Pancreas (tissue), 10 donors: ENCODE results near the gene CCHCR1. TPM values are rescaled to one million over a fixed set of nuclear protein-coding genes. Genes with fewer than 3 reads are reported as not detected.
A peak's percentile ranks its signal among the peaks of the same experiment; 100 is the strongest.
"Not testable (repeated sequence)": the region's sequence is repeated elsewhere in the genome, so short reads cannot be mapped to it uniquely, and the experiment has no call there.

Experiments used
- ATAC-seq, 4 donors: fragments of 200-7000 bp; cut with Tn5 transposase; one replicate each; pipeline versions ENCODE4 v1.8.0 to v1.9.1; 2020; ENCODE audit warnings: mild to moderate bottlenecking in 4 of 4, moderate library complexity in 4 of 4
- DNase-seq, 6 donors: peaks; one replicate each; pipeline ENCODE4 v3.0.0-alpha.2; 2020
- FAIRE-seq: peaks from 2 replicates; lab custom pipeline; 2012; peaks lifted over from hg19 to GRCh38; lab: Jason Lieb, UNC
- H3K27ac ChIP-seq, 4 donors: fragments of 200-600 bp; sonication (generic); 1 replicate in 3 of 4; 2 replicates in 1 of 4; pipeline versions ENCODE4 v1.5.0 to v1.8.0; 2020
- H3K27me3 ChIP-seq, 4 donors: fragments of 200-600 bp; one replicate each; pipeline ENCODE4 v1.8.0; 2021
- H3K36me3 ChIP-seq, 3 donors: fragments of 200-600 bp; sonication (generic) in 1 of 3; one replicate each; pipeline versions ENCODE4 v1.5.0 to v1.8.0; 2020 to 2021
- H3K4me1 ChIP-seq, 3 donors: fragments of 200-600 bp; one replicate each; pipeline ENCODE4 v1.8.0; 2021
- H3K4me3 ChIP-seq, 4 donors: fragments of 200-600 bp; sonication (generic) in 2 of 4; one replicate each; pipeline versions ENCODE4 v1.5.0 to v1.8.0; 2020 to 2021
- H3K9me3 ChIP-seq, 4 donors: fragments of 200-600 bp; one replicate each; pipeline ENCODE4 v1.8.0; 2021
- WGBS, 2 donors: extraction: QIAGEN DNeasy Blood & Tissue Kit; methylation state at CpG; one replicate each; pipeline ENCODE4 v1.1.7; 2013; 5-methylcytosine and 5-hydroxymethylcytosine counted together
- intact Hi-C, 3 donors: fragments of 100-400 bp; cut with DNase I; formaldehyde crosslinking; loops; one replicate each; pipeline versions ENCODE4 v1.11.1 to v1.14.2; 2022
- polyA plus RNA-seq, 2 donors: library from polyadenylated mRNA; stranded (reverse); fragments of 200-250 nt; gene quantifications; one replicate each; pipeline ENCODE4 v1.2.3, GENCODE V29; 2013
- total RNA-seq, 6 donors: library from RNA; stranded (reverse); fragmentation: NEBNext Ultra II Directional in 4 of 6; extraction: Animal tissue kit (Norgen Biotek cat#: 25700) in 4 of 6; gene quantifications; one replicate each; pipeline versions ENCODE4 v1.2.1 to v1.2.4, GENCODE V29; 2021 to 2023
- TF ChIP-seq, protein P1 (sequence below), 4 donors: fragments of 200-600 bp; sonication (generic) in 3 of 4; IDR thresholded peaks; one replicate each; pipeline versions ENCODE4 v1.5.0 to v1.8.0; 2021; ENCODE audit warnings: antibody characterized with exemption in 4 of 4
- donor health status: healthy with polysubstance abuse.
- donor health status: DM: no; HTN: no; CAD: no; lungs with moderate emphysema.
- donor health status: DM: no; HTN: no; CAD: no.
- donor health status: control.
- donor health status: control.
- donor health status: Bipolar disorder and iron deficiency.
- donor health status: DM: yes; HTN: yes; CAD: no.
- donor health status: DM: no; HTN: no; CAD: no.
- donor health status: DM: no; HTN: no; CAD: no.
- donor health status: DM: yes; HTN: yes; CAD: no.

CCHCR1 gene
- total and polyA plus RNA-seq, 8 donors: 6.7 to 27.0 (median 15.6) TPM

DNA sequence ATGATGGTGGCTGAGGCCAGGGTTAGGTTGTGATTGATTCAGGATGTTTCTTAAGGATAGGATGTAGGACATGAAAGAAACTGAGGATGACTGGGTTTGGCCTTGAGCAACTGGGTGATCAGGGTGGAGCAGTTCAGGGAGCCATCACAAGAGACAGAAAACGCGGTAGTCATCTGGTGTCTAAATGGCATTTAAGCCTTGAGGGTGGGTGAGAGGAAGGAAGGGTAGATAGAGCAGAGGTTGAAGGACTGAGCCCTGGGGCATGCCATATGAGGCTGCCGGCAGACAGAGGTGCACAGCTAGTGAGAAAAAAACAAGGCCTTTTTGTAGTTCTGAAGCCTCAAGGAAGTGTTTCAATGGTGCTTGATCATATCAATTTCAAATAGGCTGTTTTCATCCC, 11.0 kb upstream of the CCHCR1 start:
- DNase-seq (peak in 1 of 6 donors; percentile 9), FAIRE-seq (no peak), ATAC-seq (no peak)
- H3K9me3 ChIP-seq: no peaks in the 10 kb centered on the region
- H3K36me3 ChIP-seq: peaks cover 0 to 6% (median 0%) of the 10 kb centered on the region in 3 donors
- WGBS, 2 donors: 82 to 88% methylated on average over 3 of the region's 3 CpGs
- no peak overlapping the region for H3K4me3 ChIP-seq
- H3K4me1 ChIP-seq: no peaks in the 10 kb centered on the region
- TF ChIP-seq, protein P1, sequence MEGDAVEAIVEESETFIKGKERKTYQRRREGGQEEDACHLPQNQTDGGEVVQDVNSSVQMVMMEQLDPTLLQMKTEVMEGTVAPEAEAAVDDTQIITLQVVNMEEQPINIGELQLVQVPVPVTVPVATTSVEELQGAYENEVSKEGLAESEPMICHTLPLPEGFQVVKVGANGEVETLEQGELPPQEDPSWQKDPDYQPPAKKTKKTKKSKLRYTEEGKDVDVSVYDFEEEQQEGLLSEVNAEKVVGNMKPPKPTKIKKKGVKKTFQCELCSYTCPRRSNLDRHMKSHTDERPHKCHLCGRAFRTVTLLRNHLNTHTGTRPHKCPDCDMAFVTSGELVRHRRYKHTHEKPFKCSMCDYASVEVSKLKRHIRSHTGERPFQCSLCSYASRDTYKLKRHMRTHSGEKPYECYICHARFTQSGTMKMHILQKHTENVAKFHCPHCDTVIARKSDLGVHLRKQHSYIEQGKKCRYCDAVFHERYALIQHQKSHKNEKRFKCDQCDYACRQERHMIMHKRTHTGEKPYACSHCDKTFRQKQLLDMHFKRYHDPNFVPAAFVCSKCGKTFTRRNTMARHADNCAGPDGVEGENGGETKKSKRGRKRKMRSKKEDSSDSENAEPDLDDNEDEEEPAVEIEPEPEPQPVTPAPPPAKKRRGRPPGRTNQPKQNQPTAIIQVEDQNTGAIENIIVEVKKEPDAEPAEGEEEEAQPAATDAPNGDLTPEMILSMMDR (IDR thresholded peaks at IDR 0.05): no peak
- no peaks in the 10 kb centered on the region for H3K27me3 ChIP-seq
- H3K27ac ChIP-seq: no peak overlapping the region
- intact Hi-C loops: no loop called here

DNA sequence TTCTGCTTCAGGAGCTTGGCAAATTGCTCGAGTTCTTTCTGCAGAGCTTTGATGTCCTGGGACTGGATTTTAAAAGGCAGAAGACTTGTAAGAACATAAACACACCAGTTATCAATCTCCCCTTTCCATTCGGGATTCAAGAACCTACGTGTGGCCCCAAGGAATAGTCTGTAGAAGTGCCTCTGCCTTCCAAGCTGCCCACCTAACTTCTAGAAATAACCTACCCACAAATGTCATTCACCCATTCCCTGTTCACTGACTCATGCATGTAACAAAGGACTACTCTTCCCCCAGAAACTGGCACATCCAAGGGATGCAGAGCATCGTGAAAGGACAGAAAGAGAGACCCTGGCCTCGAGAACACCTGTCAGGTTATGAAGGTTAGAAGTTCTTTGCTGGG, 8.4 kb upstream of the CCHCR1 start:
- Histone ChIP-seq H3K9me3 (no peaks in the 10 kb centered on the region), H3K36me3 (peaks cover 0 to 6% (median 0%) of the 10 kb centered on the region in 3 donors), H3K4me3 (no peak overlapping the region), H3K27me3 (no peaks in the 10 kb centered on the region), H3K27ac (no peak overlapping the region), H3K4me1 (no peaks in the 10 kb centered on the region)
- TF ChIP-seq, protein P1 (IDR thresholded peaks at IDR 0.05): no peak
- intact Hi-C loops: no loop called here
- WGBS, 2 donors: 76 to 85% methylated on average over 5 of the region's 5 CpGs
- DNase-seq (no peak), ATAC-seq (no peak), FAIRE-seq (no peak)

DNA sequence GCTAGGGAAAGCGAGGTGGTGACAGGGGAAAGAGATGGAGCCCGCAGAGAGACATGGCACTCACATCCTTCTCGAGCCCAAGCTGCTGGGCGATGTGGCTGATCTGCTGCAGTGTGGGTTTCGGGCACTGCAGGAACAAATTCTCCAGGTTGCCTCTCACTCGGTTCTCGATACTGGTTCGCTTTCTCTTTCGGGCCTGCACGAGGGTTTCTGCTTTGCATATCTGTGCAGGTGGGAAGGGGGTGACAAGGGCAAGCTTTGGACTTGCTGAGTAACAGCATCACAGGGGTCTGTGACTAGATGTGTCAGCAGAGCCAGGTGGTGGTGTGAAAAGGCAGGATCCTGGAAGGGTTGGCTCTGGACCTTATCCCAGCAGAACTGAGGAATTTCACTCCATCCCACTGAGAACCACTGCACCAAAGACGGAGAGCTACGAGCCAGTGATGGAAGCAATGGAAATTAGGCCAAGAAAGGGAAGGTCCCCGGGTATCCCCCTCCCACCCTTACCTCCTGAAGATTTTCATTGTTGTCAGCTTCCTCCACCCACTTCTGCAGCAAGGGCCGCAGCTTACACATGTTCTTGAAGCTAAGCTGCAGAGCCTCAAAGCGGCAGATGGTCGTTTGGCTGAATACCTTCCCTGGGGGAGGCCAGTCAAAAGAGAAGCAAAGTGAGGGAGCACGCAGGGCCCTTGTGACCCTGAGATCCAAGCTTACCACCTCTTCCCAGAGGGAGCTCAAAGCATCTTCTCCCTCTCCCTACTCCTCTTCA, 7.6 kb upstream of the CCHCR1 start:
- H3K4me1 ChIP-seq, H3K27me3 ChIP-seq, ATAC-seq, FAIRE-seq, H3K36me3 ChIP-seq, H3K4me3 ChIP-seq, intact Hi-C loops, H3K27ac ChIP-seq, H3K9me3 ChIP-seq: not testable (repeated sequence)
- WGBS, 2 donors: 85 to 90% methylated on average over 17 of the region's 17 CpGs
- peak in 1 of 6 donors; percentile 14 for DNase-seq

DNA sequence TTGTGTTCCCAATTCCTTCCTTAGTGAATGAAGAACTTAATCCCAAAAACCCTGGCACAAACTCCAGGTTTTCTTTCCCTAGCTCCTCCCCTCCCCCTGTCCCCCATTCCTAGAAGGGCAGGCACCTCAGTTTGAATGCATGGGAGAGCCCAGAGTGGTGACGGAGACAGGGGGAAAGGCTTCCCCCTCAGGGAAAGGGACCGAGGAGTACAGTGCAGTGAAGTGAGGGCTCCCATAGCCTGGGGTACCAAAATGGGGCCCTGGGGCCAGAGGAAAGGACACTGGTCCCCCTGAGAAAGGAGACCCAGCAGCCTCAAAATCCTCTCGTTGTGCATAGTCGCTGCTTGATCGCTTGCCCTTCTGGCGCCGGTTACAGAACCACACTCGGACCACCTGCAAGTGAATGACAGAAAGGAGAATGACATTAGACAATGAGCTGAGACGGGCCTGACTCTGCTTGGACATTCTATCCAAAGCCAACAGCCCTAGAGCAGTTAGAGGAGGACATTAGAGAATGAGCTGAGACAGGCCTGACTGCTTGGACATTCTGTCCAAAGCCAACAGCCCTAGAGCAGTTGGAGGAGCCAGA, 7.0 kb upstream of the CCHCR1 start:
- H3K4me1 ChIP-seq, H3K9me3 ChIP-seq, H3K4me3 ChIP-seq, H3K36me3 ChIP-seq, FAIRE-seq, H3K27ac ChIP-seq, intact Hi-C loops, ATAC-seq, H3K27me3 ChIP-seq: not testable (repeated sequence)
- peak in 1 of 6 donors; percentile 1 for DNase-seq
- 96% methylated on average over 7 of the region's 9 CpGs for WGBS, 2 donors

DNA sequence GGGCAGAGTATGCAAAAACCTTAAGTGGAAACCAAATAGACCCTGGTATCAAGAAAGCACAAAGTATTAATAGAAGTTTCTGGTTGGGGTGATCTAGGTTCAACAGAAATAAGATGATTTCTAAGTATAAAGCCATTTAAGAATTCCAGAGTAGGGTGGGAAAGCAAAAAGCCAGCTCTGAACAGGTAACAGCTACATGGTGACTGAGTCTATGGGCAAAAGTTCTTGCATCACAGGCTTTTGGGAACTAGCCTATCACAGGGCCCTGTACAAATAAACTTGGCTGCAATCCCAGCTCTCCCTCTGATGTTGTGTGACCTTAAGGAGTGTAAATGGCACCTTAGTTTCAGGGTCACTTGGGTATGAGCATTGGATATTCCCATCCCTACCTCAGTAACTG, 6.3 kb upstream of the CCHCR1 start:
- DNase-seq: peak in 3 of 6 donors; percentile 53 to 73 (median 68)
- no peak for FAIRE-seq
- H3K27ac ChIP-seq: peak overlapping the region in 1 of 4 donors; percentile 11
- no peak overlapping the region for H3K4me3 ChIP-seq
- no peaks in the 10 kb centered on the region for H3K9me3 ChIP-seq
- peak; percentile 65 to 95 (median 84) for ATAC-seq
- TF ChIP-seq, protein P1 (IDR thresholded peaks at IDR 0.05): no peak
- H3K36me3 ChIP-seq: peaks cover 0 to 6% (median 0%) of the 10 kb centered on the region in 3 donors
- H3K27me3 ChIP-seq: no peaks in the 10 kb centered on the region
- H3K4me1 ChIP-seq: peaks cover 0 to 4% (median 3%) of the 10 kb centered on the region in 3 donors
- intact Hi-C loops: no loop called here
